Activated CD8-positive, alpha-beta T cell treated with anti-CD3 and anti-CD28 coated beads for 36 hours (primary cell): ENCODE results near the gene ATP2B2. TPM values are rescaled to one million over a fixed set of nuclear protein-coding genes. Genes with fewer than 3 reads are reported as not detected.
A peak's percentile ranks its signal among the peaks of the same experiment; 100 is the strongest.

Experiments used
- ATAC-seq: fragments of 200-7000 bp; cut with Tn5 transposase; one replicate; pipeline ENCODE4 v1.10.0; 2021; ENCODE audit warnings: mild to moderate bottlenecking, moderate library complexity
- CTCF ChIA-PET: fragments of 350-600 bp; sonication (Branson Sonifier 250); formaldehyde crosslinking; loops from one replicate; lab custom pipeline; 2021; ENCODE audit warnings: antibody characterized with exemption; lab: Charles Lee
- POLR2A ChIA-PET: fragments of 350-600 bp; sonication (Branson Sonifier 250); formaldehyde crosslinking; loops from one replicate; lab custom pipeline; 2021; ENCODE audit warnings: antibody characterized with exemption; lab: Charles Lee
- DNase-seq: peaks from one replicate; pipeline ENCODE4 v3.0.0-alpha.2; 2020
- H3K27ac Mint-ChIP-seq: one replicate; pipeline ENCODE4 v1.8.0; 2021; ENCODE audit warnings: mild to moderate bottlenecking, mixed read lengths
- H3K27me3 Mint-ChIP-seq: one replicate; pipeline ENCODE4 v1.8.0; 2021; ENCODE audit warnings: mixed read lengths
- H3K36me3 Mint-ChIP-seq: one replicate; pipeline ENCODE4 v1.8.0; 2021; ENCODE audit warnings: low read depth, mixed read lengths
- H3K4me1 Mint-ChIP-seq: one replicate; pipeline ENCODE4 v1.8.0; 2021; ENCODE audit warnings: low read depth, mixed read lengths
- H3K4me3 Mint-ChIP-seq: one replicate; pipeline ENCODE4 v1.8.0; 2021; ENCODE audit warnings: mild to moderate bottlenecking, moderate library complexity, mixed read lengths
- H3K9me3 Mint-ChIP-seq: one replicate; pipeline ENCODE4 v1.8.0; 2021; ENCODE audit warnings: mixed read lengths
- CTCF ChIP-seq: fragments of 200-600 bp; IDR thresholded peaks from one replicate; pipeline ENCODE4 v1.8.0; 2022; ENCODE audit warnings: antibody characterized with exemption, mild to moderate bottlenecking
- intact Hi-C: fragments of 100-400 bp; cut with micrococcal nuclease; formaldehyde crosslinking; loops from one replicate; pipeline ENCODE4 v1.10.0; 2022
- total RNA-seq, 2 experiments: library from RNA; stranded (reverse); gene quantifications; one replicate each; pipeline ENCODE4 v1.2.3, GENCODE V29; 2021

The ATP2B2 gene
- total RNA-seq, 2 experiments from 2014 or later: not detected

- TF ChIP-seq CTCF: no peak
- H3K27ac Mint-ChIP-seq: no peak overlapping the region
- no peaks in the 10 kb centered on the region for H3K9me3 Mint-ChIP-seq
- ATAC-seq (no peak), DNase-seq (no peak)
- ChIA-PET POLR2A (interaction anchor here (1.1 kb wide), 1 partner anchor 14 kb away, joined by 3 read pairs; no protein-coding TSS in a partner anchor), CTCF (no interaction called here)
- H3K27me3 Mint-ChIP-seq: peaks cover 2% of the 10 kb centered on the region
- no peak overlapping the region for H3K4me3 Mint-ChIP-seq
- intact Hi-C loops: no loop called here
- no peaks in the 10 kb centered on the region for H3K36me3 Mint-ChIP-seq
- H3K4me1 Mint-ChIP-seq: no peaks in the 10 kb centered on the region
These were observed 42.5 kb downstream of the ATP2B2 start for GRCh38 chr3:10462641-10463532.

DNA sequence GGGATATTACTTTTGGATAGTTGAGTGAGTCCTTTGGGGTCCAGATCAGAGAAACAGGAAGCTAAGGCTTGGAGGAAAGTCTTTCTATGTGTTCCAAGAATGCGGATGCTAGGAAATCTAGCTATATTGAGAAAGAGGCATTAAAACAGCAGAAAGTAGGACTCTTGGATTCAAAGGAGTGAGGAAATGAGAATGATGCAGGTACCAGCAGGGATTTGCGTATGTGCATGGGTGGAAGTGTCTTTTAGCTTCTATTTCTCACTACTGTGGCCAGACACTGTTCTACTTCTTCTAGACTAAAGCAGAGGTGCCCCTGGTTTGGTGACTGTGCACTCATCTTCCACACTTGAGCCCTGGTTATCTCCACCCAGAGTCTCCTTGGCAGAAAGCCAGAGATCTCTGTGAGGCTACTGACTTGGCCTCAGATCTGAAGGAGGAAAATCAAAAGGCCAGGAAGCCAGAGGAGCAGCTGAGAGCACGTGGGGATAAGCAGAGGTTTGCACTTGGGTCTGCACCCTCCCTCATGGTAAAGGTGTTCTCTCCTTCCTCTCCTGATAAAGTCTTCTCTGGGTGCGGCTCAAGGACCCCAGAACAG, 44.3 kb downstream of the ATP2B2 start:
- no peaks in the 10 kb centered on the region for H3K36me3 Mint-ChIP-seq
- no peaks in the 10 kb centered on the region for H3K4me1 Mint-ChIP-seq
- DNase-seq (no peak), ATAC-seq (no peak)
- H3K27me3 Mint-ChIP-seq: peaks cover 2% of the 10 kb centered on the region
- TF ChIP-seq CTCF: no peak
- H3K9me3 Mint-ChIP-seq: no peaks in the 10 kb centered on the region
- H3K27ac Mint-ChIP-seq: no peak overlapping the region
- ChIA-PET POLR2A (no interaction called here), CTCF (no interaction called here)
- no peak overlapping the region for H3K4me3 Mint-ChIP-seq
- intact Hi-C loops: no loop called here

DNA sequence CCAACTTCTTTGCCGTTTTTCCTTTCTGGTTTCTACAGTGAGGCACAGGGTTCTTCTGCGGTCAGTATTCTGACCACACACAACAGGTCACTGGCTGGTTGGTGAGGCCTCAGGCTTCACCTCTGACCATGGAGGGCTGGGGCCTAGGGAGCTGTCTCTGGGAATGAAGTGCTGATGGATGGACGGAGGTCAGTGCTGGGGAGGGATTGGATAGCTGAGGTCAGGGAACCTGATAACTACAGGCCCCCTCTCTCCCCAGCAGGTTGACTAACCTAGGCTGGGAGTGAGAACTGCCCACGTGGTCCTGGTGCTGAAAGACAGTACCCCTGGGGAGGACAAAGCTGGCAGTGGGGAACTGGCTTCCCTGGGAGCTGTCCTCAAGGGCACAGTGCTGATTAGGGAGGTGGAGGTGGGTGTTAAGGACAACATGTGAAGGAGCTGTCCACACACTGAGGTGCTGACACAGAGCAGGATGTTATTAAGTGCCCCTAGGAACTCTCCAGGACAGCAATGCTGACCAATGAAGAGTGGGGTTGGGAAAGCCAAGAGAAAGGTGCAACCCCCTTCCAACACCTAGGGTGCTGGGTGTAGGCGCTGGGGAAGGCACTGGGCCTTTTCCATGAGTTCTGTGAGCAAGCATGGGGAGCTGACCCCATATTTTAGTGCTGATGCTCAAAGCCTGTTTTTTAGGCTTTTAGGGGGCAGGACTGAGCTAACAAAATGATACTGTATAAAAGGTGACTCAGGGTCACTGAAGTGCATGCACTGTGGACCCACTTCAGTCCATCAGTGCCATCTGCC, 45.2 kb downstream of the ATP2B2 start:
- Mint-ChIP-seq H3K27me3 (peaks cover 2% of the 10 kb centered on the region), H3K36me3 (no peaks in the 10 kb centered on the region), H3K27ac (no peak overlapping the region), H3K4me3 (no peak overlapping the region), H3K9me3 (no peaks in the 10 kb centered on the region), H3K4me1 (no peaks in the 10 kb centered on the region)
- ATAC-seq (peak; percentile 99), DNase-seq (peak; percentile 80)
- POLR2A ChIA-PET: no interaction called here
- intact Hi-C loops: no loop called here
- no peak for TF ChIP-seq CTCF
- CTCF ChIA-PET: no interaction called here

DNA sequence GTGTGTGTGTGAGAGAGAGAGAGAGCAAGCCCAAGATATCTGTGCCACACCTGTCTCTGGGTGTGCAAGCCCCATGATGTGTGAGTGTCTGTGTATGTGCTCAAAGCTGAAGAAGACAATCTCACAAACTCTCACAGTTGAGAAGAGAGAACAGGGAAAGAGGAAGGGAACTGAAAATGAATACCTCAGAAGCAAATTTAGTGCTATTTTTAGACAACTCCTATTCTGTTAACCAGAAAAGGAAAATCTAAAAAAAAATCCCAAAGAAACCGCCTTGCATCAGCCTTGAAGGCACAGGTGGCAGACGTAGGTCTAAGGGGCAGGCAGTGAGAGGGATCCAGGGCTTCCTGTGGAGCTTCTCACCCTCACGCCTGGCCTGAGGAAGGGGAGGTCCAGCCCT, 47.8 kb downstream of the ATP2B2 start:
- no peak for TF ChIP-seq CTCF
- Mint-ChIP-seq H3K27ac (no peak overlapping the region), H3K4me3 (no peak overlapping the region), H3K9me3 (no peaks in the 10 kb centered on the region), H3K36me3 (no peaks in the 10 kb centered on the region), H3K27me3 (peaks cover 3% of the 10 kb centered on the region), H3K4me1 (no peaks in the 10 kb centered on the region)
- no peak for ATAC-seq
- no peak for DNase-seq
- ChIA-PET POLR2A (no interaction called here), CTCF (no interaction called here)
- intact Hi-C loops: no loop called here
